Activated effector memory CD4-positive, alpha-beta T cell treated with anti-CD3 and anti-CD28 coated beads, Interleukin-2, amount 50 U/mL, for 16 hours (primary cell): ENCODE measurements around the gene FUT8.
"Not testable (repeated sequence)": the region's sequence is repeated elsewhere in the genome, so short reads cannot be mapped to it uniquely, and the experiment has no call there.

ENCODE experiments used
- DNase-seq: peaks from one replicate; pipeline ENCODE4 v3.0.0-alpha.2; 2020

FUT8 gene

GRCh38 chr14:65628664-65629063 is 216.1 kb downstream of the FUT8 start:
- DNase-seq, result no peak

GRCh38 chr14:65631040-65631439 is 218.5 kb downstream of the FUT8 start:
- DNase-seq, result no peak

- no peak for DNase-seq
Measured at GRCh38 chr14:65632487-65632886, 220.0 kb downstream of the FUT8 start.

GRCh38 chr14:65633666-65634065 is 221.1 kb downstream of the FUT8 start:
- not testable (repeated sequence) for DNase-seq

GRCh38 chr14:65637780-65638179 is 225.2 kb downstream of the FUT8 start:
- DNase-seq, result peak; percentile 64

- DNase-seq, result no peak
Measured at GRCh38 chr14:65639216-65639615, 226.7 kb downstream of the FUT8 start.

- DNase-seq, result no peak
Measured at GRCh38 chr14:65650826-65651225, 238.3 kb downstream of the FUT8 start.

- DNase-seq, result no peak
Measured at GRCh38 chr14:65656554-65656953, 244.0 kb downstream of the FUT8 start.

- DNase-seq, result no peak
Measured at GRCh38 chr14:65658202-65658601, 245.7 kb downstream of the FUT8 start.

- no peak for DNase-seq
Measured at GRCh38 chr14:65661865-65662264, 249.3 kb downstream of the FUT8 start.

- no peak for DNase-seq
Measured at GRCh38 chr14:65664436-65664835, 251.9 kb downstream of the FUT8 start.

- DNase-seq, result no peak
Measured at GRCh38 chr14:65676361-65677014, 264.0 kb downstream of the FUT8 start.

GRCh38 chr14:65685572-65685971 is 273.0 kb downstream of the FUT8 start:
- DNase-seq, result no peak

GRCh38 chr14:65686761-65687160 is 274.2 kb downstream of the FUT8 start:
- no peak for DNase-seq

- DNase-seq, result no peak
Measured at GRCh38 chr14:65689070-65689469, 276.5 kb downstream of the FUT8 start.

- DNase-seq, result not testable (repeated sequence)
Measured at GRCh38 chr14:65692566-65692965, 280.0 kb downstream of the FUT8 start.

- no peak for DNase-seq
Measured at GRCh38 chr14:65696801-65697200, 284.3 kb downstream of the FUT8 start.

- no peak for DNase-seq
Measured at GRCh38 chr14:65703521-65703920, 291.0 kb downstream of the FUT8 start.

- DNase-seq, result no peak
Measured at GRCh38 chr14:65703996-65704395, 291.5 kb downstream of the FUT8 start.

GRCh38 chr14:65704437-65704836 is 291.9 kb downstream of the FUT8 start:
- no peak for DNase-seq

- DNase-seq, result no peak
Measured at GRCh38 chr14:65704850-65705249, 292.3 kb downstream of the FUT8 start.

- DNase-seq, result no peak
Measured at GRCh38 chr14:65709576-65709975, 297.0 kb downstream of the FUT8 start.

GRCh38 chr14:65716813-65717212 is 304.3 kb downstream of the FUT8 start:
- not testable (repeated sequence) for DNase-seq

GRCh38 chr14:65717384-65717915 is 304.9 kb downstream of the FUT8 start:
- DNase-seq, result not testable (repeated sequence)

GRCh38 chr14:65718629-65719028 is 306.1 kb downstream of the FUT8 start:
- no peak for DNase-seq
